HG02623 (cell line): Measurements from ENCODE around the gene EFTUD2.

Experiments
- ATAC-seq: cut with Tn5 transposase; IDR thresholded peaks from one replicate; pipeline ENCODE4 v1.9.1; 2021; ENCODE audit warnings: moderate library complexity; ENCODE audit not compliant: unreplicated experiment

The EFTUD2 gene

GRCh38 chr17:44925731-44926697, 26.8 kb upstream of the EFTUD2 start:
- no peak for ATAC-seq

DNA sequence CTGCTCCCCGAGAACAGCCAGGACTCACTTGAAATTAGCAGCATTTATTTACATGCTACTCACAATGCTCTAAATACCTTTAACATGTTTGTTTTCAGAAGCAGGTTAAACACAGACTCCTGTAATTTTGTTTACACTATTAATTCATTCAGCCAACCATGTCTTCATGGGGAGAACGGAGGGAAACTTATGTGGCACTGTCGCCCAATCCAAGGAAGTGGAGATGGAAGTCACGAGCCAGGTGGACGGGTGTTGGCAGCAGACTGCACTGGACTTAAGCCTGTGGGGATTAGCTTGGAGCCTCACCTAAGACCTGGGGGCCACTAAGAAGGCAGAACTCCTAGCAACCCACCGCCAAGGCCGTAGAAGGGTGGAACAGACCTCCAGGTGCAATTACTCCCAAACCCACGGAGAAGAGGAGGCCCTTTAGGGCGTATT, 24.9 kb upstream of the EFTUD2 start:
- ATAC-seq: no peak

GRCh38 chr17:44922746-44923470, 23.7 kb upstream of the EFTUD2 start:
- ATAC-seq: no peak

DNA sequence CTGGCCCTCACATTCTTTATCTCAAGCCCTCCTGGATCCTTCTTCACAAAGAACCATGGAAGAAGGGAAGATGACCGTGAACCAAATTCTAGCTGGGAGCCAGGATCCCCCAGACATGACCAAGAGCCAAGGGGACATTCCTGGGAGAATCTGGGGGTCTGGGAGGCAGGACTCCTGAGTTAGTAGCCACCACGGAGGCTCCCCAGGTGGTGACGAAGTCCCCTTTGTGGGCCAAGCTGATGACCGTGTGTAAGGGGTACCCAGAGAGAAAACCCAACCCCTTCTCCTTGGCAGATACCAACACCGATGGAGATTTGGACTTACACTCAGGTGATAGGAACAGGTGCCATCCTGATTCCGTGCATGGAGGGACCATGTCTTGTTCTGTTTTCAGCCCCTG, 22.9 kb upstream of the EFTUD2 start:
- no peak for ATAC-seq

DNA sequence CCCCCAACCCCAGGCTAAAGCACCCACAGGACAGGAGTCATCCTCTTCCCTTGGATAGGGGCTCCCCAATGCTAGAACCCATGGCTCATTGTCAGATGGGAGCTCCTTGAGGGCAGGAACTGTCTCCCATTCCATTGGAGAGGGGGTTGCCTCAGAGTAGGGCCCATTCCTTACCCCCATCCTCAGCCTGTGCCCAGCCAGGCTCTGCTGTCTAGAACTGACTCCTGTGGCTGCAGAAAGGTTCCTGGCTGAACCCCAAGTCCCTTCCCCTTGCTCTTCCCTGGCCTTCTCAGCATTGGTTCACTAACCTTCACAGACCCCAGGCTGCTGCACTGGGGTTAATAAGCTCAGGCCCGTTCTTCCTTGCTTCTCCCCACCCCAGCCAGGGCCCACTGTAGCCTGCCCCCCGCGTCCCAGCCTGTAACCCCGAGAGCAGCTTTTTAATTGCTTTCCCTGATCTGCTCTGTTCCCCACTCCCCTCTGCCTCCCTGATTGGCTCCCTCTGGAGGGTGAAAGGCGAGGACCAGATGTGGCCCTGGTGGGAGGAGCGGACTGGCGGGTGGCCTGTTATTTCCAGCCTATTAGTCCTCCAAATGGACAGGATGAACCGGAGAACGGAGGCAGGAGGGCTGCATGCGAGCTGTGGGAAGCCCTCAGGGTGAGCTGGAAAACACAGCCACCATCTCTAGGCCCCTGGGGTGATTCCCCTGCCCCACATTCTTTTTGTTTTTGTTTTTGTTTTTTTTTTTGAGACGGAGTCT, 22.1 kb upstream of the EFTUD2 start:
- no peak for ATAC-seq

GRCh38 chr17:44920565-44920940, 21.3 kb upstream of the EFTUD2 start:
- no peak for ATAC-seq

GRCh38 chr17:44919885-44920564, 20.8 kb upstream of the EFTUD2 start:
- peak; percentile 58 for ATAC-seq

- no peak for ATAC-seq
Measured at GRCh38 chr17:44919411-44919810, 20.2 kb upstream of the EFTUD2 start.

DNA sequence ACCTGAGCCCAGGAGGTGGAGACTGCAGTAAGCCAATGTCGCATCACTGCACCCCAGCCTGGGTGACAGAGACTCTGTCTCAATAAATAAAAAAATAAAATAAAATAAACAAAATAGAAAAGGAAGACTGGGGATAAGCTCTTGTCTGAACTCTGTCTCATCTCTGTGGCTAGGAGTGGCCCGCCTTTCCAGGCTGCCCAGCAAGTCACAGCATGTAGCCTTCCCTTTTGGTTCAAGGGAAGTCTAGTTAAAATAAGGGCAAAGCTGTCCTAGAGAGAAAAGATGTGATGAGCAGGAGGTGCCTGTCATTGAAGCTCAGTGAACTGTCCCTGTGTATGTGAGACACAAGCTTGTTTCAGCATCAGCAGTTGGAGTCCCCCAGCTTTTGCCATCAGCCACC, 18.8 kb upstream of the EFTUD2 start:
- ATAC-seq: no peak

- ATAC-seq: no peak
Measured at GRCh38 chr17:44917456-44917855, 18.2 kb upstream of the EFTUD2 start.

GRCh38 chr17:44916781-44917241, 17.6 kb upstream of the EFTUD2 start:
- ATAC-seq: no peak

DNA sequence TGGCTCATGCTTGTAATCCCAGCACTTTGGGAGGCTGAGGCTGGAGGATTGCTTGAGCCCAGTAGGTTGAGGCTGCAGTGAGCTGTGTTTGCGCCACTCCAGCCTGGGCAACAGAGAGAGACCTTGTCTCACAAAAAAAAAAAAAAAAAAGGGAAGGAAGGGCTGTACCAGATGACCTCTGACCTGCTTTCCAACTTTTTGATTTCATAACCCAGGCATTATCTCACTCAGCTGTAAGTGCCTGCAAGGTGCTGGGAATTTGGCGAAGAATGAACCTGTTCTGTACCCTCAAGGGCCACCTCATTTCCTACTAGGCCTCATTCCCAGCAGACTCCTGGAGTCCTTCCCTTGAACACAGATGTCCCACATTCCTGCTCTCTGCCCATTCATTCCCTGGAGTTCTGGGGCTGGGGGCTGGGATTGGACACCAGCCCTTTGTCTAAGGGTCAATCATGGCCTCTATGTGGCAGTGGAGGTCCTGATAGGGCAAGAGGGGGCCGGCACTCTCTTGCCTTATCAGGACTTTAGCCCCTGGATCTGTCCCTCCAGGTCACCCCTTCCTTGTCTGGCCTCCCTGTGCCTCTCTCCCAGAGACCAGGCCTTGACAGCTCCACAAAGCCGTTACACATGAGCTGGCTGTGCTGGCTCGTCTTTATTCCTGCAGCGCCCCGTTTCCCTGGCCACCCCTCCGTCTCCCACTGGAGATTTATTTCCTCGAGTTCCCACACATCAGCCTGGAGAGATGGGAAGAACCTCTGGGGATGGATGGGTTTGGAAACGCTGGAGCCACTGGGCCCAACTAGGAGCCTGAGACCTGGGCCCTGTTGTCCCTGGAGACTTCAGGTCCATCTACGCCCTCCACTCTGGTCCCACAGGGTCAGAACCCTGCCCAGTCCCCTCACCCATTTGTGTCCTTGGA, 16.9 kb upstream of the EFTUD2 start:
- ATAC-seq: no peak

DNA sequence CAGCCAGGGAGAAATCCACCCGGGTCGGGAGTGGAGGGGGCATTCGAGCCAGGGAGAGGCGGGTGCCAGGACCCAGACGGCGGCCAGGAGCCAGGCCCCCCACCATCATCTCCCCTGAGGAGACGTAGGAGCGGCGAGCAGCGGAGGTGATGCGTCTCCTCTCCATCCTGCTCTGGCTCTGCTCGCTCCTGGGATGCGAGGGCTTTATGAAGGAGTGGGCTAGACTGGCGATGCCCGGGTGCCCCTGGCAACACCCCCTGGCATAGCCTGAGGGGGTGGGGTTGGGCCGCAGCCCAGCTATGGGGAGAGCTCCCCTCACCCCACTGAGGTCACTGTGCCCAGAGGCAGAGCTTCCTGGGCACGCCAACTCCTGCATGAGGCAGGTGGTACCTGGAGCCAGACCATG, 16.1 kb upstream of the EFTUD2 start, which contains the start of gene GFAP:
TSS of gene GFAP (minus strand) at position 180 of the 406 bp plus-strand sequence. CDS start at position 166, 14 bp downstream.
- ATAC-seq: no peak

DNA sequence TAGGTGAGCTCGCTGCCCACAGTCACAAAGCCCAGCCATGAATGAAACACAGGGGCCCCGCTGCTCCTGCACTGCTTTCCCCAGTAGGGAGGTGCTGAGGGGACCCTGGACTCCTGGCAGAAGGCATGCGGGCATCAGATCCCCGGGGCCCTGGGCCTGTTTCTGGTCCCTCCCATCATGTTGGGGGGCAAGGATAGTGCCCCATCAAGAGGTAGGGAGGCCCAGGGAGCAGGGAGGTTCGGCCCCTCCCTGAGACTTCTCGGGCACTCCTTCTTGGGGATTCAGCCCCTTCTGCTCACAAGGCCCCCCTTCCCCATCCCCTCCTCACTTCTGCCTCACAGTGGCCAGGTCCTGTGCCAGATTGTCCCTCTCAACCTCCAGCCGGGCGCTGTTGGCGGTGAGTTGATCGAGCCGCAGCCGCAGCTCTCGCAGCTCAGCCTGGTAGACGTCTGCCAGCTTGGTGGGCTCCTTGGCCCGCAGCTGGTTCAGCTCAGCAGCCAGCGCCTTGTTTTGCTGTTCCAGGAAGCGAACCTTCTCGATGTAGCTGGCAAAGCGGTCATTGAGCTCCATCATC, 15.5 kb upstream of the EFTUD2 start:
- ATAC-seq: no peak

DNA sequence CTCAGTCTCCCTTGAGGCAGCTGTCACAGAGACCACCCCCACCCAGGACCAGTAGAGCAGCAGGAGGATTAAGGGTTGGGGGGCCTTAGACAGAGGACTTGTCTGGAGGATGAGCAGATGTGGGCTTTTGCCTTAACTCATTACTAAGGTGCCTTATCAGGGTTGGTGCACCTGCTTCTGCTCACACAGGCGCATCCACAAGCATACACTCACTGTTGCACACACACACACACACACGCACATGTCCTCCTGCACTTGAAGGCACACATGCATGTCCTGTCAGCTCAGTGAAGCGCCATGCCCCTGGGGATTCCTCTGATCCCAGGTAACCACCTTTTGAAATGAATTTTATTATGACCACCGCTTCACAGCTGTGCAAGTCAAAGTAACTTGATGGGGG, 14.9 kb upstream of the EFTUD2 start:
- ATAC-seq: no peak

GRCh38 chr17:44913676-44914075, 14.4 kb upstream of the EFTUD2 start:
- no peak for ATAC-seq

DNA sequence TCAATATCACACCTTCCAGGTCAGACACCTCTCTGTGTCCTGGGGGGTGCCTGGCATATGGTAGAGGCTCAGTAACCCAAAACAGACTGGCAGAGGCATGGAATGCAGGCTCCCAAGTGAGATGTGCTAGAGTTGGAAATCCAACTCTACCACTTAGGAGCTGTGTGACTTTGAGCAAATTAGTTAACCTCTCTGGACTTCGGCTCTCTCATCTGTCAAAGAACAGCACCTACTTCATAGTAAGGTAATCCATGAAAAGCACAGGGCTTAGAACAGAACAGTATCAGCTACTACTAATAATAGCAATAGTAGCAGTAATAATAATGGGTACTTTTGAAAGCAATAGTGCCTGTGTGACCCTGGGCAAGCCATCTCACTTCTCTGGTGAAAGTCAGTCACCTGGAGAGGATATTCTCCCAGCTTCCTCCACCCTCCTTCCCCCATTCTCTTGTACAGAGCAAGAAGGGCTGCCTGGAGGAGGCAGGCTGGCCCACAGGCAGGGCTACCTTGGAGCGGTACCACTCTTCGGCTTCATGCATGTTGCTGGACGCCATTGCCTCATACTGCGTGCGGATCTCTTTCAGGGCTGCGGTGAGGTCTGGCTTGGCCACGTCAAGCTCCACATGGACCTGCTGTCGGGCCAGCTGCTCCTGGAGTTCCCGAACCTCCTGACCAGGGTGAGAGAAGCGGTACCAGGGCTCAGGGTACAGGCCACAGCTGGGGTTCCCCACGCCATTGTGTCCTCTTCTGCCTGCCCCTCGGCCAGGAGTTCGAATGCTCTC, 13.7 kb upstream of the EFTUD2 start:
- no peak for ATAC-seq
